ENCODE results near the gene MCC. TPM values are rescaled to one million over a fixed set of nuclear protein-coding genes. Genes with fewer than 3 reads are reported as not detected.

Gene MCC
- total and polyA plus RNA-seq, 2 of the 4 experiments (the other 2 are of a cell fraction): 5.0 to 20.6 TPM

DNA sequence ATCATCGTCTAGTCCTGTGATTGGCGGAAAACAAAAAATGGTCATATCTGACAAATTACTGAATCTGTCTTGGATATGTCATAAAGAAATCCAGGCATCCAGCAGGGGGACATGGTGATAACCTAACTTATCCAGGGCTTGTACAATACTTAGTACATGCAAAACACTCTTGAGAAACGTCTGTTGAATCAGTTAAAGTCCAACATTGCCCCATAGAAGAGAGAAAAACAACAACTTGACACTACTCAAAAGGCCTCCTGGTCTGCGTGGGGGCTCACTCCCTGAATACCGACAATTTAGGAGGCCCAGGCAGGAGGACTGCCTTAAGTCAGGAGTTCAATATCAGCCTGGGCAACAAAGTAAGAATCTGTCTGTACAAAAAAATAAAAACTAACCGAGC, 294.1 kb downstream of the MCC start:
- WGBS, 2 experiments (ENCODE audit: extremely low coverage in 2 of 2, insufficient read length in 1 of 2): 90% methylated on average over 2 of the region's 6 CpGs; no CpG with 5 or more reads in 1 of the 2 experiments
- no peak overlapping the region for H2BK20ac ChIP-seq (ENCODE audit: low read depth, low read length)
- H3K4me1 ChIP-seq (ENCODE audit: control insufficient read depth, insufficient read depth, low read length): peaks cover 2% of the 10 kb centered on the region
- H2AK9ac ChIP-seq (replicated peaks; ENCODE audit: low read depth, low read length, poor library complexity): no peak overlapping the region
- POLR2A ChIA-PET (ENCODE audit: unreplicated experiment): no interaction called here
- peaks cover 5% of the 10 kb centered on the region for H3K9me3 ChIP-seq (ENCODE audit: control insufficient read depth, insufficient read depth, low read length)
- no peaks in the 10 kb centered on the region for H3K27me3 ChIP-seq (ENCODE audit: control insufficient read depth, insufficient read depth, low read length)
- H4K20me1 ChIP-seq (ENCODE audit: insufficient read depth, low read length): peaks cover 10% of the 10 kb centered on the region
- H4K8ac ChIP-seq (ENCODE audit: low read depth in 2 of 2, low read length in 2 of 2): no peak overlapping the region
- H3K36me3 ChIP-seq (ENCODE audit: control insufficient read depth, insufficient read depth, low read length): peaks cover 6% of the 10 kb centered on the region; the same call in 1 of the 2 replicates
- H3K27ac ChIP-seq (ENCODE audit: insufficient read depth, low read length): no peak overlapping the region
- no peak overlapping the region for H3K4ac ChIP-seq (ENCODE audit: low read depth, low read length)
- no peak overlapping the region for H4K91ac ChIP-seq (ENCODE audit: insufficient read depth, low read depth, low read length)
- peaks cover 16 to 22% of the 10 kb centered on the region in 2 experiments for H3K79me1 ChIP-seq (ENCODE audit: low read depth in 1 of 2, low read length in 2 of 2)
- H3K23ac ChIP-seq (ENCODE audit: low read depth, low read length): no peak overlapping the region
- H2BK120ac ChIP-seq (ENCODE audit: low read depth, low read length): no peak overlapping the region
- no peak overlapping the region for H4K5ac ChIP-seq (ENCODE audit: low read depth, low read length)
- dilution Hi-C loops (cut with HindIII; ENCODE audit: low sequenced_read_pairs, unreplicated experiment): no loop called here
- no peak for DNase-seq
- in situ Hi-C loops (cut with MboI; ENCODE audit: low sequenced_read_pairs): no loop called here
- H3K56ac ChIP-seq (ENCODE audit: extremely low read depth, insufficient read depth, low read length): no peak overlapping the region
- no peak overlapping the region for H3K14ac ChIP-seq (replicated peaks; ENCODE audit: low read depth, low read length)
- no peak overlapping the region for H2BK15ac ChIP-seq (ENCODE audit: low read depth, low read length)
- H2BK5ac ChIP-seq (ENCODE audit: low read depth, low read length, poor library complexity, severe bottlenecking): no peak overlapping the region
- TF ChIP-seq MAFK (IDR thresholded peaks at IDR 0.05; ENCODE audit: low read depth, low read length): no peak
- no peak for TF ChIP-seq NFE2L2 (IDR thresholded peaks at IDR 0.05; ENCODE audit: low read depth, low read length)
- TF ChIP-seq, protein P1, sequence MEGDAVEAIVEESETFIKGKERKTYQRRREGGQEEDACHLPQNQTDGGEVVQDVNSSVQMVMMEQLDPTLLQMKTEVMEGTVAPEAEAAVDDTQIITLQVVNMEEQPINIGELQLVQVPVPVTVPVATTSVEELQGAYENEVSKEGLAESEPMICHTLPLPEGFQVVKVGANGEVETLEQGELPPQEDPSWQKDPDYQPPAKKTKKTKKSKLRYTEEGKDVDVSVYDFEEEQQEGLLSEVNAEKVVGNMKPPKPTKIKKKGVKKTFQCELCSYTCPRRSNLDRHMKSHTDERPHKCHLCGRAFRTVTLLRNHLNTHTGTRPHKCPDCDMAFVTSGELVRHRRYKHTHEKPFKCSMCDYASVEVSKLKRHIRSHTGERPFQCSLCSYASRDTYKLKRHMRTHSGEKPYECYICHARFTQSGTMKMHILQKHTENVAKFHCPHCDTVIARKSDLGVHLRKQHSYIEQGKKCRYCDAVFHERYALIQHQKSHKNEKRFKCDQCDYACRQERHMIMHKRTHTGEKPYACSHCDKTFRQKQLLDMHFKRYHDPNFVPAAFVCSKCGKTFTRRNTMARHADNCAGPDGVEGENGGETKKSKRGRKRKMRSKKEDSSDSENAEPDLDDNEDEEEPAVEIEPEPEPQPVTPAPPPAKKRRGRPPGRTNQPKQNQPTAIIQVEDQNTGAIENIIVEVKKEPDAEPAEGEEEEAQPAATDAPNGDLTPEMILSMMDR (conservative IDR thresholded peaks at IDR 0.05; ENCODE audit: low read depth, low read length): no peak
- TF ChIP-seq CEBPB (IDR thresholded peaks at IDR 0.05; ENCODE audit: low read depth, low read length): no peak
- TF ChIP-seq RFX5 (IDR thresholded peaks at IDR 0.05; ENCODE audit: low read depth, low read length): no peak
- TF ChIP-seq SMC3 (IDR thresholded peaks at IDR 0.05; ENCODE audit: low read depth, low read length): no peak
- TF ChIP-seq POLR2A (IDR thresholded peaks at IDR 0.05; ENCODE audit: low read depth, low read length): no peak
- TF ChIP-seq CHD1 (IDR thresholded peaks at IDR 0.05; ENCODE audit: low read depth, low read length): no peak
- no peak for TF ChIP-seq FOS (IDR thresholded peaks at IDR 0.05; ENCODE audit: low read depth, low read length)
- no peak overlapping the region for H2AFZ ChIP-seq (replicated peaks; ENCODE audit: low read length, poor library complexity)
- no peak overlapping the region for H2AK5ac ChIP-seq (ENCODE audit: low read depth, low read length)
- H3K4me3 ChIP-seq (ENCODE audit: insufficient read depth, low read depth, low read length): no peak overlapping the region
- no peak overlapping the region for H3K18ac ChIP-seq (ENCODE audit: low read depth, low read length)
- BruUV-seq (replicated peaks): no TSS peak
- H3K4me2 ChIP-seq (ENCODE audit: low read depth, low read length): no peak overlapping the region
- intact Hi-C loops (cut with micrococcal nuclease): no loop called here
- CTCF ChIA-PET: no interaction called here
- ATAC-seq (ENCODE audit: low read depth): no peak
- no peak overlapping the region for H3K9ac ChIP-seq (ENCODE audit: low read depth, low read length)
- H3K9me1 ChIP-seq (ENCODE audit: insufficient read depth, low read length): peaks cover 13% of the 10 kb centered on the region; the same call in 1 of the 2 replicates
